Memory B cell (primary cell): ENCODE data around the gene DNAL4.
A peak's percentile ranks its signal among the peaks of the same experiment; 100 is the strongest.

Source experiments
- ATAC-seq: fragments of 150-1000 bp; cut with Tn5 transposase; 2 replicates; pipeline ENCODE4 v1.10.0; 2021; ENCODE audit warnings: low read depth, mild to moderate bottlenecking, moderate library complexity
- DNase-seq, 2 donors: peaks; one replicate each; pipeline ENCODE4 v3.0.0; 2022; ENCODE audit warnings: low spot score in 2 of 2
- H3K27ac Mint-ChIP-seq: one replicate; pipeline ENCODE4 v1.8.0; 2022; ENCODE audit warnings: mild to moderate bottlenecking, moderate library complexity, mixed read lengths
- H3K27me3 Mint-ChIP-seq: one replicate; pipeline ENCODE4 v1.8.0; 2022; ENCODE audit warnings: mixed read lengths
- H3K36me3 Mint-ChIP-seq: one replicate; pipeline ENCODE4 v1.8.0; 2022; ENCODE audit warnings: mild to moderate bottlenecking, mixed read lengths
- H3K4me1 Mint-ChIP-seq: one replicate; pipeline ENCODE4 v1.8.0; 2022; ENCODE audit warnings: mixed read lengths
- H3K4me3 Mint-ChIP-seq: one replicate; pipeline ENCODE4 v1.8.0; 2022; ENCODE audit warnings: mild to moderate bottlenecking, moderate library complexity, mixed read lengths
- H3K9me3 Mint-ChIP-seq: one replicate; pipeline ENCODE4 v1.8.0; 2022; ENCODE audit warnings: mixed read lengths

DNAL4 gene

GRCh38 chr22:38793721-38794466 lies at the start of gene DNAL4:
Gene DNAL4, minus strand, starts transcription at chr22:38794143. Its CDS starts 11,412 bp downstream, at chr22:38782731.
- peaks cover 21% of the 10 kb centered on the region for H3K27me3 Mint-ChIP-seq
- H3K27ac Mint-ChIP-seq: peak within 1 kb of the TSS; percentile 95
- peaks cover 10% of the 10 kb centered on the region for H3K4me1 Mint-ChIP-seq
- ATAC-seq: peak; percentile 95
- peaks cover 2% of the 10 kb centered on the region for H3K36me3 Mint-ChIP-seq
- no peaks in the 10 kb centered on the region for H3K9me3 Mint-ChIP-seq
- DNase-seq: peak; percentile 86 to 91
- peak within 1 kb of the TSS; percentile 89 for H3K4me3 Mint-ChIP-seq

- ATAC-seq (peak; percentile 84), DNase-seq (peak; percentile 31 to 43)
- Mint-ChIP-seq H3K27me3 (peaks cover 40% of the 10 kb centered on the region), H3K4me1 (peaks cover 9% of the 10 kb centered on the region), H3K27ac (no peak overlapping the region), H3K9me3 (no peaks in the 10 kb centered on the region), H3K4me3 (peak overlapping the region; percentile 44), H3K36me3 (no peaks in the 10 kb centered on the region)
Observed at GRCh38 chr22:38843201-38843656, 49.3 kb upstream of the DNAL4 start.

- Mint-ChIP-seq H3K27me3 (peaks cover 44% of the 10 kb centered on the region), H3K4me1 (peaks cover 9% of the 10 kb centered on the region), H3K36me3 (no peaks in the 10 kb centered on the region), H3K9me3 (no peaks in the 10 kb centered on the region), H3K4me3 (peak overlapping the region; percentile 83), H3K27ac (peak overlapping the region; percentile 60)
- ATAC-seq (no peak), DNase-seq (no peak)
Observed at GRCh38 chr22:38842512-38843200, 48.7 kb upstream of the DNAL4 start.

- Mint-ChIP-seq H3K27ac (no peak overlapping the region), H3K9me3 (no peaks in the 10 kb centered on the region), H3K4me1 (peaks cover 9% of the 10 kb centered on the region), H3K36me3 (no peaks in the 10 kb centered on the region), H3K27me3 (peaks cover 42% of the 10 kb centered on the region), H3K4me3 (no peak overlapping the region)
- ATAC-seq: no peak
- no peak for DNase-seq
Observed at GRCh38 chr22:38841635-38842034, 47.7 kb upstream of the DNAL4 start.

- Mint-ChIP-seq H3K36me3 (no peaks in the 10 kb centered on the region), H3K27ac (no peak overlapping the region), H3K27me3 (peaks cover 40% of the 10 kb centered on the region), H3K4me1 (peaks cover 9% of the 10 kb centered on the region), H3K4me3 (no peak overlapping the region), H3K9me3 (no peaks in the 10 kb centered on the region)
- no peak for ATAC-seq
- DNase-seq: no peak
Observed at GRCh38 chr22:38841211-38841610, 47.3 kb upstream of the DNAL4 start.

GRCh38 chr22:38840129-38840528 lies 46.2 kb upstream of the DNAL4 start:
- H3K36me3 Mint-ChIP-seq: no peaks in the 10 kb centered on the region
- peaks cover 38% of the 10 kb centered on the region for H3K27me3 Mint-ChIP-seq
- H3K4me3 Mint-ChIP-seq: no peak overlapping the region
- no peak overlapping the region for H3K27ac Mint-ChIP-seq
- ATAC-seq: no peak
- no peak for DNase-seq
- no peaks in the 10 kb centered on the region for H3K9me3 Mint-ChIP-seq
- H3K4me1 Mint-ChIP-seq: peaks cover 9% of the 10 kb centered on the region

- Mint-ChIP-seq H3K9me3 (no peaks in the 10 kb centered on the region), H3K36me3 (no peaks in the 10 kb centered on the region), H3K4me3 (no peak overlapping the region), H3K27me3 (peaks cover 37% of the 10 kb centered on the region), H3K27ac (no peak overlapping the region), H3K4me1 (peaks cover 9% of the 10 kb centered on the region)
- DNase-seq: no peak
- ATAC-seq: no peak
Observed at GRCh38 chr22:38839686-38840085, 45.7 kb upstream of the DNAL4 start.

GRCh38 chr22:38837414-38837928 lies 43.5 kb upstream of the DNAL4 start:
- Mint-ChIP-seq H3K36me3 (no peaks in the 10 kb centered on the region), H3K9me3 (no peaks in the 10 kb centered on the region), H3K27ac (no peak overlapping the region), H3K4me1 (peaks cover 5% of the 10 kb centered on the region), H3K4me3 (no peak overlapping the region), H3K27me3 (peaks cover 35% of the 10 kb centered on the region)
- no peak for DNase-seq
- ATAC-seq: no peak

GRCh38 chr22:38835888-38836301 lies 42.0 kb upstream of the DNAL4 start:
- no peak for DNase-seq
- Mint-ChIP-seq H3K4me3 (no peak overlapping the region), H3K27me3 (peaks cover 34% of the 10 kb centered on the region), H3K4me1 (peaks cover 4% of the 10 kb centered on the region), H3K9me3 (no peaks in the 10 kb centered on the region), H3K36me3 (no peaks in the 10 kb centered on the region), H3K27ac (no peak overlapping the region)
- ATAC-seq: no peak

- Mint-ChIP-seq H3K27me3 (peaks cover 25% of the 10 kb centered on the region), H3K4me1 (no peaks in the 10 kb centered on the region), H3K4me3 (no peak overlapping the region), H3K36me3 (no peaks in the 10 kb centered on the region), H3K27ac (no peak overlapping the region), H3K9me3 (no peaks in the 10 kb centered on the region)
- ATAC-seq (no peak), DNase-seq (no peak)
Observed at GRCh38 chr22:38834991-38835390, 41.0 kb upstream of the DNAL4 start.

GRCh38 chr22:38834215-38834953 lies 40.4 kb upstream of the DNAL4 start:
- H3K36me3 Mint-ChIP-seq: no peaks in the 10 kb centered on the region
- DNase-seq (no peak), ATAC-seq (no peak)
- no peaks in the 10 kb centered on the region for H3K4me1 Mint-ChIP-seq
- H3K4me3 Mint-ChIP-seq: no peak overlapping the region
- H3K27ac Mint-ChIP-seq: no peak overlapping the region
- no peaks in the 10 kb centered on the region for H3K9me3 Mint-ChIP-seq
- H3K27me3 Mint-ChIP-seq: peaks cover 21% of the 10 kb centered on the region

- H3K27me3 Mint-ChIP-seq: peaks cover 14% of the 10 kb centered on the region
- no peaks in the 10 kb centered on the region for H3K9me3 Mint-ChIP-seq
- no peaks in the 10 kb centered on the region for H3K36me3 Mint-ChIP-seq
- no peak for ATAC-seq
- DNase-seq: no peak
- H3K4me1 Mint-ChIP-seq: no peaks in the 10 kb centered on the region
- H3K27ac Mint-ChIP-seq: no peak overlapping the region
- H3K4me3 Mint-ChIP-seq: no peak overlapping the region
Observed at GRCh38 chr22:38833061-38833460, 39.1 kb upstream of the DNAL4 start.

GRCh38 chr22:38832005-38832978 lies 38.3 kb upstream of the DNAL4 start:
- DNase-seq (no peak), ATAC-seq (no peak)
- H3K9me3 Mint-ChIP-seq: no peaks in the 10 kb centered on the region
- H3K4me3 Mint-ChIP-seq: no peak overlapping the region
- H3K27ac Mint-ChIP-seq: no peak overlapping the region
- H3K36me3 Mint-ChIP-seq: no peaks in the 10 kb centered on the region
- no peaks in the 10 kb centered on the region for H3K4me1 Mint-ChIP-seq
- peaks cover 11% of the 10 kb centered on the region for H3K27me3 Mint-ChIP-seq
